ENCODE data around the gene NOS3. TPM values are rescaled to one million over a fixed set of nuclear protein-coding genes. Genes with fewer than 3 reads are reported as not detected.

Gene NOS3
- polyA plus RNA-seq, 1 of the 3 experiments (the other 2 are of a cell fraction) = 0.41 TPM

- Histone ChIP-seq H3K79me2 (ENCODE audit: insufficient read depth) (no peaks in the 10 kb centered on the region), H3K36me3 (replicated peaks in 1 of 2; ENCODE audit: control insufficient read depth in 1 of 2, insufficient read depth in 2 of 2, low read length in 1 of 2) (no peaks in the 10 kb centered on the region), H3K9ac (no peak overlapping the region), H3K4me1 (ENCODE audit: control insufficient read depth in 1 of 2, insufficient read depth in 2 of 2, low read depth in 1 of 2, low read length in 1 of 2) (peaks cover 0 to 86% of the 10 kb centered on the region in 2 experiments; a peak in 2 of 4 replicates), H3K4me3 (ENCODE audit: low read depth in 2 of 2, low read length in 1 of 2) (no peak overlapping the region; a peak in 1 of 4 replicates), H3K9me2 (no peaks in the 10 kb centered on the region), H3F3A (replicated peaks; ENCODE audit: insufficient read depth) (no peaks in the 10 kb centered on the region), H3K4me2 (no peak overlapping the region), H3K9me3 (no peaks in the 10 kb centered on the region), H4K20me1 (ENCODE audit: insufficient read depth) (no peaks in the 10 kb centered on the region), H3K27ac (ENCODE audit: low read depth in 2 of 2, low read length in 1 of 2) (peak overlapping the region in 1 of 2 experiments; percentile 94; a peak in 2 of 4 replicates), H3K27me3 (ENCODE audit: insufficient read depth) (peaks cover 15% of the 10 kb centered on the region; the same call in 1 of the 2 replicates), H2AFZ (ENCODE audit: low read depth) (no peak overlapping the region)
- 72% methylated on average over 9 of the region's 9 CpGs for WGBS (ENCODE audit: low lambda C conversion rate)
- DNase-seq = no peak
- ChIA-PET POLR2A (interaction anchor here (0.7 to 3.2 kb wide), 7 partner anchors 8 to 169 kb away, joined by 3 to 19 read pairs (median 7); no protein-coding TSS in a partner anchor), CTCF (interaction anchor here (0.9 to 27.1 kb wide), 15 partner anchors 9 to 178 kb away, joined by 3 to 761 read pairs (median 16); partner anchors contain the start of gene NOS3)
- TF ChIP-seq EZH2phosphoT487 (IDR thresholded peaks at IDR 0.05; ENCODE audit: borderline replicate concordance, low read depth) (no peak), RAD21 (IDR thresholded peaks at IDR 0.05; ENCODE audit: low read length) (peak; percentile 29; the same call in 1 of the 2 replicates)
These were observed 34.3 kb upstream of the NOS3 start for GRCh38 chr7:150956395-150957132.

- Histone ChIP-seq H3K27me3 (ENCODE audit: insufficient read depth) (peaks cover 15% of the 10 kb centered on the region; the same call in 1 of the 2 replicates), H3K9me2 (no peaks in the 10 kb centered on the region), H3K9ac (no peak overlapping the region), H2AFZ (ENCODE audit: low read depth) (no peak overlapping the region), H3K36me3 (replicated peaks in 1 of 2; ENCODE audit: control insufficient read depth in 1 of 2, insufficient read depth in 2 of 2, low read length in 1 of 2) (no peaks in the 10 kb centered on the region), H4K20me1 (ENCODE audit: insufficient read depth) (no peaks in the 10 kb centered on the region), H3K9me3 (no peaks in the 10 kb centered on the region), H3K4me1 (ENCODE audit: control insufficient read depth in 1 of 2, insufficient read depth in 2 of 2, low read depth in 1 of 2, low read length in 1 of 2) (peaks cover 0 to 92% of the 10 kb centered on the region in 2 experiments; a peak in 2 of 4 replicates), H3K4me2 (no peak overlapping the region), H3K4me3 (ENCODE audit: low read depth in 2 of 2, low read length in 1 of 2) (no peak overlapping the region), H3K79me2 (ENCODE audit: insufficient read depth) (no peaks in the 10 kb centered on the region), H3K27ac (ENCODE audit: low read depth in 2 of 2, low read length in 1 of 2) (peak overlapping the region in 1 of 2 experiments; percentile 94; a peak in 2 of 4 replicates), H3F3A (replicated peaks; ENCODE audit: insufficient read depth) (no peaks in the 10 kb centered on the region)
- 77% methylated on average over 26 of the region's 26 CpGs for WGBS (ENCODE audit: low lambda C conversion rate)
- ChIA-PET CTCF (interaction anchor here (0.9 to 27.1 kb wide), 14 partner anchors 8 to 170 kb away, joined by 3 to 761 read pairs (median 10); partner anchors contain the start of gene NOS3), POLR2A (interaction anchor here (1.1 to 2.4 kb wide), 2 partner anchors 8 to 56 kb away, joined by 3 to 12 read pairs; no protein-coding TSS in a partner anchor)
- DNase-seq = peak; percentile 66
- no peak for TF ChIP-seq ZBTB33 (IDR thresholded peaks at IDR 0.05; ENCODE audit: borderline replicate concordance, low read depth)
- no peak for TF ChIP-seq SIN3A (IDR thresholded peaks at IDR 0.05; ENCODE audit: borderline replicate concordance, low read depth, low read length)
- no peak for TF ChIP-seq ELF1 (IDR thresholded peaks at IDR 0.05)
- TF ChIP-seq CTCF (IDR thresholded peaks at IDR 0.05) = no peak
- TF ChIP-seq GABPA (IDR thresholded peaks at IDR 0.05; ENCODE audit: low read depth) = no peak
- TF ChIP-seq NFIC (IDR thresholded peaks at IDR 0.05; ENCODE audit: borderline replicate concordance) = no peak
- peak in 1 of 2 experiments; percentile 64; a peak in 2 of 4 replicates for TF ChIP-seq EP300 (IDR thresholded peaks at IDR 0.05; ENCODE audit: borderline replicate concordance in 1 of 2, low read depth in 1 of 2, low read length in 1 of 2)
- no peak for TF ChIP-seq FOXM1 (IDR thresholded peaks at IDR 0.05; ENCODE audit: low read depth)
- TF ChIP-seq SMC3 (IDR thresholded peaks at IDR 0.05; ENCODE audit: low read depth, low read length) = no peak
- peak; percentile 96 for TF ChIP-seq RCOR1 (IDR thresholded peaks at IDR 0.05; ENCODE audit: low read length)
- no peak for TF ChIP-seq YY1 (IDR thresholded peaks at IDR 0.05; ENCODE audit: low read depth)
- TF ChIP-seq REST (IDR thresholded peaks at IDR 0.05; ENCODE audit: low read depth, low read length) = no peak
- TF ChIP-seq POLR2AphosphoS5 (IDR thresholded peaks at IDR 0.05; ENCODE audit: low read depth, low read length) = no peak
- peak; percentile 35 for TF ChIP-seq CHD2 (IDR thresholded peaks at IDR 0.05; ENCODE audit: low read length, partially characterized antibody)
These were observed 33.4 kb upstream of the NOS3 start for GRCh38 chr7:150957133-150958020.
